ENCODE measurements around the gene NPTX2. TPM values are rescaled to one million over a fixed set of nuclear protein-coding genes. Genes with fewer than 3 reads are reported as not detected.
A peak's percentile ranks its signal among the peaks of the same experiment; 100 is the strongest.

Gene NPTX2
- total RNA-seq, 1 donor from 2014 or later: 81.2 TPM

- H3K4me3 Mint-ChIP-seq (ENCODE audit: unreplicated experiment): peak overlapping the region; percentile 93
- H3K9me3 Mint-ChIP-seq (ENCODE audit: unreplicated experiment): peaks cover 8% of the 10 kb centered on the region
- no peaks in the 10 kb centered on the region for H3K36me3 Mint-ChIP-seq (ENCODE audit: unreplicated experiment)
- peaks cover 29% of the 10 kb centered on the region for H3K4me1 Mint-ChIP-seq (ENCODE audit: low read depth, unreplicated experiment)
- no peak for TF ChIP-seq CTCF (IDR thresholded peaks at IDR 0.05; ENCODE audit: partially characterized antibody, unreplicated experiment)
- H3K27me3 Mint-ChIP-seq (ENCODE audit: unreplicated experiment): peaks cover 8% of the 10 kb centered on the region
- H3K27ac Mint-ChIP-seq (ENCODE audit: unreplicated experiment): no peak overlapping the region
- DNase-seq: no peak
Measured at GRCh38 chr7:98621573-98622482, 4.7 kb downstream of the NPTX2 start.

GRCh38 chr7:98622926-98623325, 5.8 kb downstream of the NPTX2 start:
- H3K4me3 Mint-ChIP-seq (ENCODE audit: unreplicated experiment): no peak overlapping the region
- no peaks in the 10 kb centered on the region for H3K36me3 Mint-ChIP-seq (ENCODE audit: unreplicated experiment)
- peaks cover 8% of the 10 kb centered on the region for H3K27me3 Mint-ChIP-seq (ENCODE audit: unreplicated experiment)
- no peak for TF ChIP-seq CTCF (IDR thresholded peaks at IDR 0.05; ENCODE audit: partially characterized antibody, unreplicated experiment)
- H3K4me1 Mint-ChIP-seq (ENCODE audit: low read depth, unreplicated experiment): peaks cover 29% of the 10 kb centered on the region
- peaks cover 8% of the 10 kb centered on the region for H3K9me3 Mint-ChIP-seq (ENCODE audit: unreplicated experiment)
- no peak overlapping the region for H3K27ac Mint-ChIP-seq (ENCODE audit: unreplicated experiment)
- DNase-seq: no peak

- Mint-ChIP-seq H3K9me3 (ENCODE audit: unreplicated experiment) (peaks cover 5% of the 10 kb centered on the region), H3K27me3 (ENCODE audit: unreplicated experiment) (peaks cover 6% of the 10 kb centered on the region), H3K36me3 (ENCODE audit: unreplicated experiment) (no peaks in the 10 kb centered on the region), H3K4me3 (ENCODE audit: unreplicated experiment) (no peak overlapping the region), H3K27ac (ENCODE audit: unreplicated experiment) (no peak overlapping the region), H3K4me1 (ENCODE audit: low read depth, unreplicated experiment) (peaks cover 22% of the 10 kb centered on the region)
- DNase-seq: no peak
- TF ChIP-seq CTCF (IDR thresholded peaks at IDR 0.05; ENCODE audit: partially characterized antibody, unreplicated experiment): no peak
Measured at GRCh38 chr7:98624846-98625420, 7.8 kb downstream of the NPTX2 start.

- no peak overlapping the region for H3K27ac Mint-ChIP-seq (ENCODE audit: unreplicated experiment)
- TF ChIP-seq CTCF (IDR thresholded peaks at IDR 0.05; ENCODE audit: partially characterized antibody, unreplicated experiment): no peak
- H3K9me3 Mint-ChIP-seq (ENCODE audit: unreplicated experiment): peaks cover 5% of the 10 kb centered on the region
- no peaks in the 10 kb centered on the region for H3K36me3 Mint-ChIP-seq (ENCODE audit: unreplicated experiment)
- no peak for DNase-seq
- no peak overlapping the region for H3K4me3 Mint-ChIP-seq (ENCODE audit: unreplicated experiment)
- H3K4me1 Mint-ChIP-seq (ENCODE audit: low read depth, unreplicated experiment): peaks cover 9% of the 10 kb centered on the region
- H3K27me3 Mint-ChIP-seq (ENCODE audit: unreplicated experiment): peaks cover 3% of the 10 kb centered on the region
Measured at GRCh38 chr7:98626460-98627412, 9.7 kb downstream of the NPTX2 start.
